SK-N-SH treated with all-trans-retinoic acid at 6 μM for 48 hours (cell line): ENCODE measurements around the gene WFS1.

Source experiments
- ATAC-seq: fragments of 200-7000 bp; cut with Tn5 transposase; 3 replicates; pipeline ENCODE4 v1.9.1; 2020; ENCODE audit warnings: mild to moderate bottlenecking, moderate library complexity
- ARNTL ChIP-seq: fragments of 450-650 bp; formaldehyde crosslinking; IDR thresholded peaks from 2 replicates; pipeline ENCODE4 v1.5.0; 2020; ENCODE audit warnings: low read depth, mild to moderate bottlenecking, moderate library complexity, borderline replicate concordance
- BACH2 ChIP-seq: fragments of 250-450 bp; sonication (Bioruptor Pico); IDR thresholded peaks from 2 replicates; pipeline ENCODE4 v1.9.0; 2021; ENCODE audit warnings: mild to moderate bottlenecking, borderline replicate concordance
- CREB5 ChIP-seq: fragments of 250-450 bp; sonication (Bioruptor Pico); IDR thresholded peaks from 2 replicates; pipeline ENCODE4 v1.5.1; 2020; ENCODE audit warnings: low read depth, mild to moderate bottlenecking, moderate library complexity
- CSDC2 ChIP-seq: fragments of 250-450 bp; sonication (Bioruptor Pico); IDR thresholded peaks from 2 replicates; pipeline ENCODE4 v1.5.0; 2020; ENCODE audit warnings: mild to moderate bottlenecking, moderate library complexity
- ESRRG ChIP-seq: fragments of 250-450 bp; sonication (Bioruptor Pico); IDR thresholded peaks from 2 replicates; pipeline ENCODE4 v1.6.1; 2021; ENCODE audit warnings: mild to moderate bottlenecking
- GLIS3 ChIP-seq: fragments of 250-450 bp; sonication (Bioruptor Pico); IDR thresholded peaks from 2 replicates; pipeline ENCODE4 v1.5.0; 2020; ENCODE audit warnings: mild to moderate bottlenecking, moderate library complexity
- ISL1 ChIP-seq: fragments of 250-450 bp; sonication (Bioruptor Pico); IDR thresholded peaks from 2 replicates; pipeline ENCODE4 v2.1.2; 2022; ENCODE audit warnings: mild to moderate bottlenecking, moderate library complexity
- OSR1 ChIP-seq: fragments of 250-450 bp; sonication (Bioruptor Pico); IDR thresholded peaks from 2 replicates; pipeline ENCODE4 v1.8.0; 2022; ENCODE audit warnings: moderate library complexity, mild to moderate bottlenecking, inconsistent platforms
- PPARA ChIP-seq: fragments of 250-450 bp; sonication (Bioruptor Pico); IDR thresholded peaks from 2 replicates; pipeline ENCODE4 v1.5.0; 2020; ENCODE audit warnings: mild to moderate bottlenecking, borderline replicate concordance
- RARB ChIP-seq: fragments of 250-450 bp; sonication (Bioruptor Pico); IDR thresholded peaks from 2 replicates; pipeline ENCODE4 v1.8.0; 2021; ENCODE audit warnings: mild to moderate bottlenecking, moderate library complexity
- SNAI2 ChIP-seq: fragments of 250-450 bp; sonication (Bioruptor Pico); IDR thresholded peaks from 2 replicates; pipeline ENCODE4 v1.5.0; 2020; ENCODE audit warnings: mild to moderate bottlenecking, moderate library complexity
- TCF4 ChIP-seq: fragments of 250-450 bp; sonication (Bioruptor Pico); IDR thresholded peaks from 2 replicates; pipeline ENCODE4 v1.8.0; 2021; ENCODE audit warnings: mild to moderate bottlenecking, moderate library complexity, borderline replicate concordance
- TOX ChIP-seq: fragments of 250-450 bp; sonication (Bioruptor Pico); IDR thresholded peaks from 2 replicates; pipeline ENCODE4 v1.8.0; 2021; ENCODE audit warnings: mild to moderate bottlenecking, moderate library complexity, borderline replicate concordance
- ZC3H10 ChIP-seq: fragments of 250-450 bp; sonication (Bioruptor Pico); IDR thresholded peaks from 2 replicates; pipeline ENCODE4 v1.5.1; 2021; ENCODE audit warnings: mild to moderate bottlenecking, moderate library complexity
- ZFP3 ChIP-seq: fragments of 250-450 bp; sonication (Bioruptor Pico); IDR thresholded peaks from 2 replicates; pipeline ENCODE4 v1.5.0; 2020; ENCODE audit warnings: mild to moderate bottlenecking, moderate library complexity
- ZFP30 ChIP-seq: fragments of 450-650 bp; formaldehyde crosslinking; IDR thresholded peaks from 2 replicates; pipeline ENCODE4 v1.5.0; 2022; ENCODE audit warnings: mild to moderate bottlenecking, moderate library complexity
- ZNF565 ChIP-seq: fragments of 450-650 bp; formaldehyde crosslinking; conservative IDR thresholded peaks from 2 replicates; pipeline ENCODE4 v1.5.0; 2020; ENCODE audit warnings: low read depth, mild to moderate bottlenecking, moderate library complexity
- ZNF70 ChIP-seq: fragments of 450-650 bp; formaldehyde crosslinking; IDR thresholded peaks from 2 replicates; pipeline ENCODE4 v1.5.0; 2020; ENCODE audit warnings: mild to moderate bottlenecking, moderate library complexity
- ZNF8 ChIP-seq: fragments of 450-650 bp; formaldehyde crosslinking; IDR thresholded peaks from 2 replicates; pipeline ENCODE4 v1.5.0; 2020; ENCODE audit warnings: mild to moderate bottlenecking, moderate library complexity
- TF ChIP-seq, protein P1 (sequence below): fragments of 250-450 bp; sonication (Bioruptor Pico); IDR thresholded peaks from 2 replicates; pipeline ENCODE4 v1.8.0; 2021; ENCODE audit warnings: low read depth, mild to moderate bottlenecking, moderate library complexity, borderline replicate concordance
- TF ChIP-seq, protein P2 (sequence below): fragments of 250-450 bp; sonication (Bioruptor Pico); IDR thresholded peaks from 2 replicates; pipeline ENCODE4 v1.5.1; 2021; ENCODE audit warnings: mild to moderate bottlenecking, moderate library complexity
- TF ChIP-seq, protein P3 (sequence below): fragments of 250-450 bp; sonication (Bioruptor Pico); IDR thresholded peaks from 2 replicates; pipeline ENCODE4 v1.8.0; 2020; ENCODE audit warnings: mild to moderate bottlenecking, moderate library complexity, borderline replicate concordance

Gene WFS1

DNA sequence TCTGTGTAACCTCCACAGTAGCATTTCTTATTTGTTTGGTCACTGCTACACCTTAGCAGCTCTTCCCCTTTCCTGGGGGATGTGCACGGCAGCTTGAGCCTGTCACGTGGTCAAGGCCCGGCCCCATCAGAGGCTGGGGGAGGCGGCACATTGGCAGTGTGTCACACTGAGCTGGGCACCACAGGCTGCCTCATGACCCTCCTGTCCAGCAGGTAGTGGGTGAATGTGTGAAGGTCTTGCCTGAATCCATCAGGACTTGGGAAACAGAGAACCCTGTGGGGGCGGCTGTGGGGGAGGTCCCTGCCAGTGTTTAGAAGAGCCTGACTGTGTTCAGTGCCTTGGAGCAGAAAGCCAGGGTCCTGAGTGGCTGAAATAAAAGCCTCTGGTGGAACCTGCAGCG is 33.2 kb downstream of the WFS1 start (continued):
- TF ChIP-seq, protein P1, sequence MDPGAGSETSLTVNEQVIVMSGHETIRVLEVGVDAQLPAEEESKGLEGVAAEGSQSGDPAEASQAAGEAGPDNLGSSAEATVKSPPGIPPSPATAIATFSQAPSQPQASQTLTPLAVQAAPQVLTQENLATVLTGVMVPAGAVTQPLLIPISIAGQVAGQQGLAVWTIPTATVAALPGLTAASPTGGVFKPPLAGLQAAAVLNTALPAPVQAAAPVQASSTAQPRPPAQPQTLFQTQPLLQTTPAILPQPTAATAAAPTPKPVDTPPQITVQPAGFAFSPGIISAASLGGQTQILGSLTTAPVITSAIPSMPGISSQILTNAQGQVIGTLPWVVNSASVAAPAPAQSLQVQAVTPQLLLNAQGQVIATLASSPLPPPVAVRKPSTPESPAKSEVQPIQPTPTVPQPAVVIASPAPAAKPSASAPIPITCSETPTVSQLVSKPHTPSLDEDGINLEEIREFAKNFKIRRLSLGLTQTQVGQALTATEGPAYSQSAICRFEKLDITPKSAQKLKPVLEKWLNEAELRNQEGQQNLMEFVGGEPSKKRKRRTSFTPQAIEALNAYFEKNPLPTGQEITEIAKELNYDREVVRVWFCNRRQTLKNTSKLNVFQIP: no peak
- TF ChIP-seq ZNF70 (CRISPR knock-in tag) (no peak), BACH2 (CRISPR knock-in tag) (no peak)

GRCh38 chr4:6303943-6304342 is 34.3 kb downstream of the WFS1 start:
- no peak for TF ChIP-seq ZFP3 (CRISPR knock-in tag)
- TF ChIP-seq ZFP30 (CRISPR knock-in tag): no peak
- TF ChIP-seq, protein P2, sequence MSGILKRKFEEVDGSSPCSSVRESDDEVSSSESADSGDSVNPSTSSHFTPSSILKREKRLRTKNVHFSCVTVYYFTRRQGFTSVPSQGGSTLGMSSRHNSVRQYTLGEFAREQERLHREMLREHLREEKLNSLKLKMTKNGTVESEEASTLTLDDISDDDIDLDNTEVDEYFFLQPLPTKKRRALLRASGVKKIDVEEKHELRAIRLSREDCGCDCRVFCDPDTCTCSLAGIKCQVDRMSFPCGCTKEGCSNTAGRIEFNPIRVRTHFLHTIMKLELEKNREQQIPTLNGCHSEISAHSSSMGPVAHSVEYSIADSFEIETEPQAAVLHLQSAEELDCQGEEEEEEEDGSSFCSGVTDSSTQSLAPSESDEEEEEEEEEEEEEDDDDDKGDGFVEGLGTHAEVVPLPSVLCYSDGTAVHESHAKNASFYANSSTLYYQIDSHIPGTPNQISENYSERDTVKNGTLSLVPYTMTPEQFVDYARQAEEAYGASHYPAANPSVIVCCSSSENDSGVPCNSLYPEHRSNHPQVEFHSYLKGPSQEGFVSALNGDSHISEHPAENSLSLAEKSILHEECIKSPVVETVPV (CRISPR knock-in tag): no peak
- TF ChIP-seq ARNTL: no peak
- no peak for TF ChIP-seq CSDC2 (CRISPR knock-in tag)
- TF ChIP-seq ZNF8: no peak
- no peak for TF ChIP-seq CREB5 (CRISPR knock-in tag)
- no peak for TF ChIP-seq RARB
- no peak for TF ChIP-seq GLIS3 (CRISPR knock-in tag)
- ATAC-seq: no peak

DNA sequence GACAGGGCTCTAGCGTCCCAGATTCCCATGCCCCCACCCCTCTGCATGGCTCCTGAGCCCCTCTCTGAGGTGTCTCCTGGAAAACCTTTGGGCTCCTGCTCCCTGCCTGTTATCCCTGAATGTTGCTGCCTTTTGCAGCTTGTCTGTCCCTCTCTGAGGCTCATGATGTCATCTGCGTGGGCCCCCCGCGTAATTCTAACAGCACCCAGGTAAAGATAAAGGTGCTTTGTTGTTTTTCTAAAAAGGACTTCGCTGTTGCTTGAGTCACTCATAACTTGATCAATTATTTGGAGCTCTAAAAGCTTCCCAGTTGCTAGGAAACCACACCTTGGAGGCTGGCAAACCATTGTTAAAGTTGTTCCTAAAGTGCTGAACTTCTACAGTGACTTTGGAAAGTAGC is 36.6 kb downstream of the WFS1 start:
- no peak for TF ChIP-seq CREB5 (CRISPR knock-in tag)
- no peak for TF ChIP-seq OSR1 (CRISPR knock-in tag)
- TF ChIP-seq, protein P1: no peak
- TF ChIP-seq ISL1 (CRISPR knock-in tag): no peak
- no peak for TF ChIP-seq CSDC2 (CRISPR knock-in tag)
- no peak for TF ChIP-seq ZNF70 (CRISPR knock-in tag)
- no peak for TF ChIP-seq BACH2 (CRISPR knock-in tag)
- TF ChIP-seq ZNF565 (CRISPR knock-in tag): no peak
- TF ChIP-seq TCF4: no peak
- no peak for TF ChIP-seq ZFP30 (CRISPR knock-in tag)
- TF ChIP-seq RARB: no peak
- no peak for ATAC-seq

- no peak for ATAC-seq
- TF ChIP-seq TCF4 (no peak), RARB (no peak), ESRRG (no peak), ZNF565 (CRISPR knock-in tag) (no peak), GLIS3 (CRISPR knock-in tag) (no peak), ISL1 (CRISPR knock-in tag) (no peak), ZC3H10 (CRISPR knock-in tag) (no peak), TOX (CRISPR knock-in tag) (no peak), ZNF8 (no peak), ARNTL (no peak), PPARA (CRISPR knock-in tag) (no peak), ZNF70 (CRISPR knock-in tag) (no peak), ZFP3 (CRISPR knock-in tag) (no peak), SNAI2 (CRISPR knock-in tag) (no peak), OSR1 (CRISPR knock-in tag) (no peak), CSDC2 (CRISPR knock-in tag) (no peak), CREB5 (CRISPR knock-in tag) (no peak)
- TF ChIP-seq, protein P2 (CRISPR knock-in tag): no peak
- TF ChIP-seq, protein P3, sequence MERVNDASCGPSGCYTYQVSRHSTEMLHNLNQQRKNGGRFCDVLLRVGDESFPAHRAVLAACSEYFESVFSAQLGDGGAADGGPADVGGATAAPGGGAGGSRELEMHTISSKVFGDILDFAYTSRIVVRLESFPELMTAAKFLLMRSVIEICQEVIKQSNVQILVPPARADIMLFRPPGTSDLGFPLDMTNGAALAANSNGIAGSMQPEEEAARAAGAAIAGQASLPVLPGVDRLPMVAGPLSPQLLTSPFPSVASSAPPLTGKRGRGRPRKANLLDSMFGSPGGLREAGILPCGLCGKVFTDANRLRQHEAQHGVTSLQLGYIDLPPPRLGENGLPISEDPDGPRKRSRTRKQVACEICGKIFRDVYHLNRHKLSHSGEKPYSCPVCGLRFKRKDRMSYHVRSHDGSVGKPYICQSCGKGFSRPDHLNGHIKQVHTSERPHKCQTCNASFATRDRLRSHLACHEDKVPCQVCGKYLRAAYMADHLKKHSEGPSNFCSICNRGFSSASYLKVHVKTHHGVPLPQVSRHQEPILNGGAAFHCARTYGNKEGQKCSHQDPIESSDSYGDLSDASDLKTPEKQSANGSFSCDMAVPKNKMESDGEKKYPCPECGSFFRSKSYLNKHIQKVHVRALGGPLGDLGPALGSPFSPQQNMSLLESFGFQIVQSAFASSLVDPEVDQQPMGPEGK (CRISPR knock-in tag): no peak
These were observed 37.6 kb downstream of the WFS1 start for GRCh38 chr4:6307230-6307629.
